GM19099 (cell line): ENCODE measurements around the gene FLAD1.
A peak's percentile ranks its signal among the peaks of the same experiment; 100 is the strongest.

Source experiments
- POLR2A ChIP-seq: IDR thresholded peaks from 3 replicates; pipeline ENCODE4 v1.6.1; 2011; ENCODE audit warnings: low read depth; ENCODE audit not compliant: insufficient read length; ENCODE audit errors: extremely low read depth

The FLAD1 gene

DNA sequence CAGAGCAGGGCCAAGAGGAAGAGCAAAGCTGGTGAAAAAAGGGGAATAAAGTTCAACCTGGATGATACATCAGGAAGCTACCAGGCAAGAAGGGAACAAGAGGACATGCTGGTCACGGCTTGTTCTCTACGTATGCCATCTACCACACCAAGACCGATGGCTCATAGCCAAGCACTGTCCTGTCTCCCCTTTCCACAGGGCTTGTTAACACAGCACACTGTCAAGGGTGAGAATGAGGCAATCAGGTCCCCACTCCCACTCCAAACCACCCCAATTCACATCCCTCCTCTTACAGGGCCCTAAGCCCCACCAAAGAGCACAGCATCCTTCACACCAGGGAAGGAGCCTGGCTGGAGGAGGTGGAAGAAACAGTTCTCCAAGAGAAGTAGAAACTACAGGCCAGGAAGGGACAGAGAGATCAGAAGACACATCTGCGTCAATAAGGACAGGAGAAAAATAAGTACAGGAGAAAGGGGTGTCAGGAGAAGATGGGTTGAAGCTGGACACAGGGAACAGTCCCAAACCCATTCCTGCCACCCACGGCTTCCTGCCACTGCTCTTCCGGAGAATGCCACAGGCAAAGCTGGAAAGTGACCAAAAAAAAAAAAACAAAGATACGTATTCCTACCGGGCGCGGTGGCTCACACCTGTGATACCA lies 11.7 kb upstream of the FLAD1 start:
- TF ChIP-seq POLR2A, result no peak

DNA sequence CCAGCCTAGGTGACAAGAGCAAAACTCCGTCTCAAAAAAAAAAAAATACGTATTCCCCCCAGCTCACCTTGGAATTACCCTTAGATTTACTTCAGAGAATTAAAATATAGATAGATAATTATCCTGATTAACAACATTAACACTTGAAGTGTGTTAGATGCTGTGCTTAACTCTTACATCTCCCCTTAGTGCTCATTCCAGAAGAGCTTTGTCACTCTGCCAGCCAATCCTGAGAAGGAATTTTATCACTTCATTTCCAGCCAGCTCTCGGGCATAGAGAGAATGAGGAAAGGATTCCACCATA lies 11.0 kb upstream of the FLAD1 start:
- TF ChIP-seq POLR2A, result no peak

DNA sequence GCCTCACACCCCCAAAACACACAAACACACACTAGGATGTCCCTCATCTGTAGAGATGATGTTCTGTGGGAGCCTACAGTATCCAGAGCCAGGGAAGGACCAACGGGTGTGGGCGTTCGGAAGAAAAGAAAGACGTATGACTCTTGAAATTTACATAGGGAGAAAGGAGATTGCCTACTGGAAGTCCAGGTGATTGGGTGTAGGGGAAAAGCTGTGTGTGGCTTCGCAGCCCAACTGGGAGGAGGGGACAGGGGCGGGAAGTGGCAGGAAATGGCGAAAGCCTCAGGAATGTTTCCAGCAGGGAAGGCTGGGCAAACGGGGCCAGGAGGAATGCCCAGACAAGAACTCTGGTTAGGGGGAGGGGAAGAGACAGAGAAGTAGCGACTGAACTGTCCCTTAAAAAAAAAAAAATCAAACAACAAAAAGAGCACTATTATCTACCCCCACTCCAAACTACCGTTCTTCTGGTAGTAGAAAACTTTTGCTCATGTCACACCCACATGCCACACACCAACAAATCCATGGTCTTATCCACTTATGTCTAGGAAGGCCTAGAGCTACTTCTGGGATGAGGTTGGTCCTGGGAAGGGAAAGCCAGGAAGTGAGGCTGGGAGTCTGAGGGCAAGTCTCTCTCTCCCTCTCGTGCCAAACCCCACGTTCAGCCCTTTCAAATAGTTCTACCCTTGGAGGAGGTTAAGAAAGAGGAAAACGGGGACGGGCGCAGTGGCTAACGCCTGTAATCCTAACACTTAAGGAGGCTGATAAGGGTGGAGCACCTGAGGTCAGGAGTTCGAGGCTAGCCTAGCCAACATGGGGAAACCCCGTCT lies 10.4 kb upstream of the FLAD1 start:
- no peak for TF ChIP-seq POLR2A

DNA sequence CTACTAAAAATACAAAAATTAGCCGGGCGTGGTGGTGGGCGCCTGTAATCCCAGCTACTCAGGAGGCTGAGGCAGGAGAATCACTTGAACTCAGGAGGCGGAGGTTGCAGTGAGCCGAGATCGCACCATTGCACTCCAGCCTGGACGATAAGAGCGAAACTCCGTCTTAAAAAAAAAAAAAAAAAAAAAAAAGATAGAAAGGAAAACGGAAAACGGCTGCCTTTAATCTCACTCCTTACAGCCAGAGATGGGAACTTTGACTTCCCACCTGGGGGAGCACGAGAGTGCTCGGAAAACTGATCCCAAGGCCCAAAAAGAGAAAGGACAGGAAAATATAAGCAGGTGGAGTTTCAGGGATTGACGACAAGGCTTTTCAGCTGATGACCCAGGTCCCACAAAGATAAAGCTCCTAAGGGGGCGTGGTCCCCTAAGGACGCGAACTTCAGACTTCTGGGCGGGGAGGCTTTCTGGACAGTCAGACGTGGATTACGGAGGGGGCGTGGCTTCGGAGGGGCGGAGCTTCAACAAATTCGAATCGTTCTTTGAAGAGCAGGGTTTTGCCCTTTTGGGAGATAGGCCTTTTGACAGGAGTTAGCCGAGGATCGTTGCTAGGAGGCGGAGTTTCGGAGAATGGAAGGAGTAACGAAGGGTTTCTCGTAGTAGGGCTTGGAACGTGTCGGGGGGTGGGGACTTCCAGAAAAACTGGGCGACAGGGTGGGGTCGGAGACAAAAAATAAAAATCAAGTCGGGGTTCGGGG lies 9.6 kb upstream of the FLAD1 start:
- peak; percentile 58 for TF ChIP-seq POLR2A

DNA sequence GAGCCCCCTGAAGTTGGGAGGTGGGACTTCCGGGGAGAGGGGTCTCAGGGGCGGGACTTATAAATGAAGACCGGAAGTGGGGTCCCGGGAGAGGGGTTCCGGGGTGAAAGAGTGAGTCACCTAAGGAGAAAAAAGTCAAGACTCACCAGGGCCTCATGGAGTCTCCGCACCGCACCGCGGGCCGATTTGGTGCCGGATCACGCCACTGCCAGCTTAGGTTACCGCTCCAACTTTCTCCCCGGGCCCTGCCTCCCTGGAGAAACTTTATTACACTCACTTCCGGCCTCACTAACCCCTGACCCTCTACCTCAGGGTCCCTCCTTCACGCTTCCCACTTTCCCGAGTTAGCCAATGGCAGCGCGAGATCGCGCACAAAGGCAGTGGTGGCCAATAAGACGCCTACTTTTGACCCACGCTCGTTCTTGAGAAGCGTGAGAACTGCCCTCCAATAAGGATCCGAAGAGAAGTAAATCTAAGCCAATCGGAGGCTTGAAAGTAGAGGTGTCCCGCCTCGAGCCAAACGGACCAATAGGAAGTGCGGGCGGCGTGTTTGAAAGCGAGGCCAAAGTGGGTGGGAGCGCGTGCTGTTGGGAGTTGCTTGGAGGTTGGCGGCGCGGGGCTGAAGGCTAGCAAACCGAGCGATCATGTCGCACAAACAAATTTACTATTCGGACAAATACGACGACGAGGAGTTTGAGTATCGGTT lies 8.9 kb upstream of the FLAD1 start, which contains the start of gene CKS1B:
Gene CKS1B, plus strand, starts transcription at position 580 of the 706 bp plus-strand sequence. Its CDS starts 65 bp downstream, at position 645.
- TF ChIP-seq POLR2A, result peak; percentile 73

DNA sequence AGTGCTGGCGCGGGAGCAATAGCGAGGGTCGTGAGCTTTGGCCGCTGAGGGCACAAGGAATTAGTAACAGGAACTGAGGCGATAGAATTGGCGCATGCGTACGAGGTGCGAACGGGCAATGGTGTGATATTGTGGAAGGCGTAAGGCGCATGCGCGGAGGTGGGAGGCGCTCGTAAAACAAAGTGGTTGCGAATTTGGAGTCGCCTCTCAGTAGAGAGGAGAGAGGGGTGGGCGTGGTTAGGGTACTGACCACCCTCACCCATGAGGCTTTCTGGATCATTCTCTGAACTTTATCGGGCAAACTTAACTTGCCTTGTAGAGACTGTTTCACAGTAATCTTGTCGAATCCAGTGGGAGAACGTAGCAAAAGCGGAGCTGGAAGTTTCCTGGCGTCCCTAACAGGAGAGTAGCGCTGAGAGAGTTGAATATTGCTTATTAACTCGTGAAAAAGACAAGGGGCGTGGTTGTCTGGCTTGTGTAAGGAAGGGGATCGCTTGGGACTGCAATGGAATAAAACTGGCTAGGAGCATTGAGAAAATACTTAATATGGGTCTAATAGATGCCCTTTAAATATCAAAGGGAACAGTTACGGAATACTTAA lies 8.2 kb upstream of the FLAD1 start:
- peak; percentile 51 for TF ChIP-seq POLR2A

DNA sequence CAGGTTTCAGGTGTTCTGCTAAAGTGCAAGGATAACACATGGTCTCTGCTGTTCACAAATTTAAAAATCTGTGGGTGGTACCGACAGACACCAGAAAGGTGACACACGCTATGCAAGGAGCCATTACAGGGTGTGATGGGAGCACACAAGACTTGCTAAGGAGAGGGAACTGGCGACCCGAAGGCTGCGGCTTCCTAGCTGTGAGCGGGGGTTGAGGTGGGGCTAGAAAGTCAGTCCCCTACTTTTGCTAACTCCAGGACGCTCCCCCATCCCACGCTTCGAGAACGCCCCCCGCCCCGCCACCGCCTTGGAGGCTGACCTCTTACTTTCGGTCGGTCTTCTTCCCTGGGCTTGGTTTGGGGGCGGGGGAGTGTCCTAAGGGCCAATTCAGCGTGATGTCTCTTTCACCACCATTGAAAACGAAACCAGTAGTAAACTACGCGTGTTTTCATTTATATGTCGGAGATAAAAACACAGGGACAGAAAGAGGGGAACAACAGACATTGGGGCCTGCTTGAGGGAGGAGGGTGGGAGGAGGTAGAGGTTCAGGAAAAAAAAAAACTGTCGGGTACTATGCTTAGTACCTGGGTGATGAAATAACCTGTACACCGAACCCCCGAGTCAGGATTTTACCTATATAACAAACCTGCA lies 7.6 kb upstream of the FLAD1 start:
- peak; percentile 45 for TF ChIP-seq POLR2A

DNA sequence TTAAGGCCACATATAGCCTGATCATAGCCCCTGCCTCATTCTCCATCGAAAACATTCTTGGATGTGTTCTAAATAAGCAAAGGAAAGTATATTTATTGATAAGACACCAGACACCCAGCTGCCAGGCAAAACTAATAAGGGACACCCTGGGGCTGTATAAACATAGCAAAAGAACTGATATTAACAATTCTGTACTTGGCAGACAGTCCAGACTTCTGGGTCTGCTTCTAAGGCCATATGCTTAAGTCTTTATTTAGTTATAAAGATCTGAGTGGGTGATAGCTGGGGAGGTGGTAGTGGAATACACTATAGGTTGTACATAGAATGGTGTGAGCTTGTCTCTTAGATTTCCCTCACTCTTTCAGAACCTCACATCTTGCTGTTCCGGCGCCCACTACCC lies 4.8 kb upstream of the FLAD1 start:
- no peak for TF ChIP-seq POLR2A

DNA sequence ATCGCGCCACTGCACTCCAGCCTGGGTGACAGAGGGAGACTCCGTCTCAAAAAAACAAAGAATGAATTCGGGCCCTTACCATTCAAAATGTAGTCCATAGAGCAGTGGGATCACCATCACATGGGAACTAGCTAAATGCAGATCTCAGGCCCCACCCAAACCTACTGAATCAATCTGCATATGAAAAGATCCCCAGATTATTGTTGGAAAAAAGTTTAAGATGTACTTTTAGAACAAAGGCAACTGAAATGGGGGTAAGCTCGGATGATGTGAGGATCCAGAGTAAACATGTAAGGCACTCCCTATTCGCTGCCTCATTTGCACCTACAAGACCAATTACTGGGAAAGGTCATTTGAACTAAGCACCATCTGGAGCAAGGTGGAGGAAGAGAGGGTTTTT lies 803 bp upstream of the FLAD1 start:
- no peak for TF ChIP-seq POLR2A

DNA sequence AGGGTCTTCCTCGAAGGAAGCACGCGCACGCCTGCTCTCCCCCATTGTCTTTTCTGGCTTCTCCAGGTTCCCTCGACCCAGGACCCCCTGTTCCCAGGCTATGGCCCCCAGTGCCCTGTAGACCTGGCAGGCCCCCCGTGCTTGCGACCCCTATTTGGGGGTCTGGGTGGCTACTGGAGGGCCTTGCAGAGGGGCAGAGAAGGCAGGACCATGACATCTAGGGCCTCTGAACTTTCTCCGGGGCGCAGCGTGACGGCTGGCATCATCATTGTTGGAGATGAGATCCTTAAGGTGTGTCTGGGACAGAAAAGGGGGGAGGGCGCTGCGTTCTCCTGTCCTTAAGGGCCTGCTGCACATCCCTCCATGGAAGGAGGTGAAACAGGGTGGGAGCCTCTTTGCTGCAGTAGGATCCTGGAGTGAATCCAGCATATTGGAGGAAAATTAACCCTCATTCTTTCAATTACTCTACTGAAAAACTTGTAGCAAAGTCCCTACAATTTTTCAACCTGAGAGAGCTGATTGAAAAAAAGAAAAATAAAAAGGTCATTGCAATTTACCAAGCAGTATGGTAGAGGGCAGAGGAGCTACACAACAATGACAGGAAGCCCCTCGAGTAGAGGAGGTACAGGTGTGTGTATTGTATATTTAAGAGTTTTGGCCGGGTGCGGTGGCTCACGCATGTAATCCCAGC lies 777 bp downstream of the FLAD1 start:
- no peak for TF ChIP-seq POLR2A

DNA sequence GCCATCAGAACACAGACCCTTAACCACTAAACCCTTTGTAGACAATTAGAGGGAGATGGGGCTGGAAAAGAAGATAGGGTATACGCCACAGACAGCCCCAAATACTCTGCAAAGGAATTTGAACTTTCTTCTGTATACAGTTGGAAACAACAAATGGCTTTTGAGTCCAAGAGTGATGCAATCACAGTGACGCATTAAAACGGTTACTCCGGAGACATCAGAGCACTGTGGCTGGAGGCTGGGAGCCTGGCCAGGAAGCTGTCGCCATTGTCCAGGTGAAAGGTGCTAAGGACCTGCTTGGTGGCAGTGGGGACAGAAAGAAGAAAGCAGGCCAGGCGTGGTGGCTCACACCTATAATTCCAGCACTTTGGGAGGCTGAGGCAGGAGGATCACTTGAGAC lies 4.2 kb downstream of the FLAD1 start:
- no peak for TF ChIP-seq POLR2A

DNA sequence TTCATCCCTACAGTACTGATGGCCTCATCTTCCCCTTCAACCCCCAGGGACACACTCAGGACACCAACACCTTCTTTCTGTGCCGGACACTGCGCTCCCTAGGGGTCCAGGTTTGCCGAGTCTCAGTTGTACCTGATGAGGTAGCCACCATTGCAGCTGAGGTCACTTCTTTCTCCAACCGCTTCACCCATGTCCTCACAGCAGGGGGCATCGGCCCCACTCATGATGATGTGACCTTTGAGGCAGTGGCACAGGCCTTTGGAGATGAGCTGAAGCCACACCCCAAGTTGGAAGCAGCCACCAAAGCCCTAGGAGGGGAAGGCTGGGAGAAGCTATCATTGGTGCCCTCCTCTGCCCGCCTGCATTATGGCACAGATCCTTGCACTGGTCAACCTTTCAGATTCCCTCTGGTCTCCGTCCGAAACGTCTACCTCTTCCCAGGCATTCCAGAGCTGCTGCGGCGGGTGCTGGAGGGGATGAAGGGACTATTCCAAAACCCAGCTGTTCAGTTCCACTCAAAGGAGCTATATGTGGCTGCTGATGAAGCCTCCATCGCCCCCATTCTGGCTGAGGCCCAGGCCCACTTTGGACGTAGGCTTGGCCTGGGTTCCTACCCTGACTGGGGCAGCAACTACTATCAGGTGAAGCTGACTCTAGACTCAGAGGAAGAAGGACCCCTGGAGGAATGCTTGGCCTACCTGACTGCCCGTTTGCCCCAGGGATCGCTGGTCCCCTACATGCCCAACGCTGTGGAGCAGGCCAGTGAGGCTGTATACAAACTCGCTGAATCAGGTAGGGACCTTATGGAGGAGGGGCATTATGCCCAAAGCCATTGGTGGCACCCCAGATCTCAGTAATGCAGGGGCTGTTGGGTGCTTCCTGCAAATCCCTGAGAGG lies 5.2 kb downstream of the FLAD1 start:
- no peak for TF ChIP-seq POLR2A
